CD4-positive, alpha-beta T cell (primary cell): ENCODE results near the gene USP44. TPM values are rescaled to one million over a fixed set of nuclear protein-coding genes. Genes with fewer than 3 reads are reported as not detected.

Experiments used
- ATAC-seq: fragments of 200-7000 bp; cut with Tn5 transposase; one replicate; pipeline ENCODE4 v1.10.0; 2022; ENCODE audit warnings: mild to moderate bottlenecking; ENCODE audit not compliant: poor library complexity
- CTCF ChIA-PET: fragments of 350-600 bp; sonication (Branson Sonifier 250); formaldehyde crosslinking; loops from one replicate; lab custom pipeline; 2021; ENCODE audit warnings: antibody characterized with exemption, inconsistent platforms; lab: Charles Lee
- POLR2A ChIA-PET: fragments of 350-600 bp; sonication (Branson Sonifier 250); formaldehyde crosslinking; loops from one replicate; lab custom pipeline; 2021; ENCODE audit warnings: antibody characterized with exemption, inconsistent platforms; lab: Charles Lee
- DNase-seq, 14 experiments: peaks; one replicate each; pipeline ENCODE4 v3.0.0-alpha.2; 2013 to 2020; ENCODE audit warnings: mixed read lengths in 2 of 14
- H3K27ac ChIP-seq, 2 donors: one replicate each; pipeline versions ENCODE4 v1.5.1 to v1.7.0; 2013; ENCODE audit warnings: low read length in 2 of 2, low read depth in 1 of 2, mild to moderate bottlenecking in 1 of 2
- H3K27me3 ChIP-seq, 2 experiments: 1 replicate in 1 of 2; 2 replicates in 1 of 2; pipeline versions ENCODE4 v1.6.1 to v1.7.0; 2013; ENCODE audit warnings: low read length in 2 of 2, control low read depth in 1 of 2, mild to moderate bottlenecking in 1 of 2, moderate library complexity in 1 of 2; ENCODE audit not compliant: insufficient read depth in 2 of 2, control insufficient read depth in 1 of 2
- H3K36me3 ChIP-seq: one replicate; pipeline ENCODE4 v1.6.1; 2013; ENCODE audit warnings: low read length, control low read depth; ENCODE audit not compliant: insufficient read depth
- H3K4me1 ChIP-seq: one replicate; pipeline ENCODE4 v1.6.1; 2013; ENCODE audit warnings: low read length, control low read depth; ENCODE audit not compliant: insufficient read depth
- H3K4me3 ChIP-seq: one replicate; pipeline ENCODE4 v1.5.1; 2013; ENCODE audit warnings: mild to moderate bottlenecking, low read length, moderate library complexity
- H3K9me3 ChIP-seq, 2 experiments: 1 replicate in 1 of 2; 2 replicates in 1 of 2; pipeline versions ENCODE4 v1.6.1 to v1.7.0; 2013; ENCODE audit warnings: low read length in 2 of 2, mild to moderate bottlenecking in 2 of 2, control low read depth in 1 of 2, moderate library complexity in 1 of 2; ENCODE audit not compliant: control insufficient read depth in 1 of 2, insufficient read depth in 1 of 2
- H3K27ac Mint-ChIP-seq: one replicate; pipeline ENCODE4 v1.8.0; 2020; ENCODE audit warnings: mixed read lengths
- H3K27me3 Mint-ChIP-seq: one replicate; pipeline ENCODE4 v1.8.0; 2021; ENCODE audit warnings: mixed read lengths
- H3K36me3 Mint-ChIP-seq: one replicate; pipeline ENCODE4 v1.8.0; 2021; ENCODE audit warnings: low read depth, mixed read lengths
- H3K4me1 Mint-ChIP-seq: one replicate; pipeline ENCODE4 v1.8.0; 2021; ENCODE audit warnings: low read depth, mixed read lengths
- H3K4me3 Mint-ChIP-seq: one replicate; pipeline ENCODE4 v1.8.0; 2020; ENCODE audit warnings: mild to moderate bottlenecking, mixed read lengths
- H3K9me3 Mint-ChIP-seq: one replicate; pipeline ENCODE4 v1.8.0; 2020; ENCODE audit warnings: mixed read lengths
- CTCF ChIP-seq: fragments of 200-600 bp; IDR thresholded peaks from one replicate; pipeline ENCODE4 v1.8.0; 2022; ENCODE audit warnings: antibody characterized with exemption, mild to moderate bottlenecking
- intact Hi-C, 2 experiments: fragments of 100-400 bp; cut with DNase I in 1 of 2; cut with micrococcal nuclease in 1 of 2; formaldehyde crosslinking; loops; one replicate each; pipeline versions ENCODE4 v1.15.1 to v1.9.0; 2023 to 2025; cut with DNase I, micrococcal nuclease
- total RNA-seq, 174 experiments: library from RNA in 2 of 174; stranded (reverse) in 2 of 174; gene quantifications; one replicate each; pipeline ENCODE4 v1.2.3 and lab custom pipeline; 2021 to 2026

The USP44 gene
- total RNA-seq, 2 experiments from 2014 or later: 1.3 to 1.5 TPM

DNA sequence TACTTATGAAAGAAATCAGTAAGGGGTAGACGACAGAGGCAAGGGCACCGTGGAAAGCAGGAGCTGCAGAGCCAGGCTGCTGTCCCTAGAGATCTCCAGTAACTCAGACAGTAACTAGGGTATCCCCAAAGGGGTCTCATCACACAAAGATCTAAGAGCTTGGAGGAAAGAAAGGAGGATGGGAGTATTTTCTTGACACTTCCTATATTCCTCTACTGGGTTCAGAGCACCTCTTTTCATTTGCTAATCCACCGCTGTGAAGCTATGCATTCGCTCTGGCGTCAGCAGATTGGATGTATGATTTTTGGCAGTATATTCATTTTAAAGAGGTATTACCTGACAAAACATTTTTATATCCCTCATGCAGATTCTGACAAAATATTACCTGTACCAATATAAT lies 12.6 kb downstream of the USP44 start:
- no peak for TF ChIP-seq CTCF
- POLR2A ChIA-PET: interaction anchor here (1.7 kb wide), 1 partner anchor 9 kb away, joined by 4 read pairs; no protein-coding TSS in a partner anchor
- H3K9me3 ChIP-seq: no peaks in the 10 kb centered on the region
- intact Hi-C loops: loop anchor here in 1 of 2 experiments (10.0 kb wide), 3 partner anchors 204 to 934 kb away; no protein-coding TSS in a partner anchor
- Mint-ChIP-seq H3K27me3 (no peaks in the 10 kb centered on the region), H3K9me3 (no peaks in the 10 kb centered on the region), H3K4me3 (no peak overlapping the region), H3K4me1 (peaks cover 5% of the 10 kb centered on the region), H3K27ac (no peak overlapping the region), H3K36me3 (peaks cover 5% of the 10 kb centered on the region)
- CTCF ChIA-PET: no interaction called here
- H3K36me3 ChIP-seq: no peaks in the 10 kb centered on the region
- DNase-seq (no peak), ATAC-seq (no peak)
- no peaks in the 10 kb centered on the region for H3K27me3 ChIP-seq
- no peak overlapping the region for H3K4me3 ChIP-seq
- H3K27ac ChIP-seq: no peak overlapping the region
- H3K4me1 ChIP-seq: no peaks in the 10 kb centered on the region

DNA sequence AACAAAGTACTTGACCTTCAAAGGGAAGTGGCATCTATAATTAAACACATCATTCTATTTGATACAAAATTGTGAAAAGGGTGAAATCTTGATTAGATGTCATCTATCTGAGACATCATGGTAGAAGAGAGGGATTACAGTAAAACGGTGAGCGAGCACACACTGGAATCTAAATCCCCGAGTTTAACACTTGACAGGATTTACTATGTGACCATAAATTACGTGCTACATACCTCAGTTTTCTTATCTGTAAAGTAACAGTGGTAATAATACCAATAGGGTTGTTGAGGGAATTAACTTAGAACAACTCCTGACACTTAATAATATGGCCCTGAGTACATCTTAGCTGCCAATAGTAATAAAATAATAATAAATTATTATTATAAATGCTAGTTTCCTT lies 13.3 kb downstream of the USP44 start:
- H3K9me3 ChIP-seq: no peaks in the 10 kb centered on the region
- no peak for ATAC-seq
- Mint-ChIP-seq H3K27me3 (no peaks in the 10 kb centered on the region), H3K4me3 (no peak overlapping the region), H3K4me1 (peaks cover 5% of the 10 kb centered on the region), H3K27ac (no peak overlapping the region), H3K9me3 (no peaks in the 10 kb centered on the region), H3K36me3 (peaks cover 5% of the 10 kb centered on the region)
- POLR2A ChIA-PET: interaction anchor here (1.7 kb wide), 1 partner anchor 10 kb away, joined by 4 read pairs; no protein-coding TSS in a partner anchor
- no peak overlapping the region for H3K27ac ChIP-seq
- intact Hi-C loops: loop anchor here in 1 of 2 experiments (10.0 kb wide), 3 partner anchors 203 to 933 kb away; no protein-coding TSS in a partner anchor
- CTCF ChIA-PET: no interaction called here
- H3K4me1 ChIP-seq: no peaks in the 10 kb centered on the region
- no peak for DNase-seq
- no peaks in the 10 kb centered on the region for H3K36me3 ChIP-seq
- no peaks in the 10 kb centered on the region for H3K27me3 ChIP-seq
- TF ChIP-seq CTCF: no peak
- H3K4me3 ChIP-seq: no peak overlapping the region

DNA sequence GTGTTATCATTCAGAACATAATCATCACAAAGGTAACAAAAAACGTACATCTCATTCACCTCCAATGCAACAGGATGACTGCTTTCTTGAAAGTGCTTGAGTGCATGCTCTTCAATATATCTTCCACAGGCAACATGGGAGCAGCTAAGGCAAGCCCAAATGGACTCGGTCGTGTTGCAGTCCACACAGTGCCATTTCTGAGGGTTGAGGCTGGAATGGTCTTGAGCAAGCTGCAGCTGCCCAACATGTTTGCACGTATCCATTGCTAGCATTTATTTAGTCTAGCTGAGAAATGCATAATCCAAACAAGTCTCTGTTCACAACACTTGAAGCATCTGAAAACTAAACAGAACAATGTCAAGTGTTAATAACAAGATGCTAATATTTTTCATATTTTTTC lies 17.3 kb downstream of the USP44 start:
- Histone ChIP-seq H3K4me1 (no peaks in the 10 kb centered on the region), H3K27ac (no peak overlapping the region), H3K27me3 (no peaks in the 10 kb centered on the region), H3K9me3 (no peaks in the 10 kb centered on the region), H3K36me3 (no peaks in the 10 kb centered on the region), H3K4me3 (no peak overlapping the region)
- Mint-ChIP-seq H3K36me3 (peaks cover 5% of the 10 kb centered on the region), H3K4me3 (no peak overlapping the region), H3K9me3 (no peaks in the 10 kb centered on the region), H3K27ac (no peak overlapping the region), H3K4me1 (peaks cover 5% of the 10 kb centered on the region), H3K27me3 (no peaks in the 10 kb centered on the region)
- no peak for TF ChIP-seq CTCF
- intact Hi-C loops: loop anchor here (1.0 to 10.0 kb wide), 6 partner anchors 199 to 932 kb away; partner anchors contain the start of genes FGD6 (in 1 of the 2) and VEZT (in 1 of the 2)
- DNase-seq: no peak
- ATAC-seq: no peak
- ChIA-PET CTCF (interaction anchor here (0.5 to 3.4 kb wide), 13 partner anchors 11 to 417 kb away, joined by 3 to 30 read pairs (median 3); no protein-coding TSS in a partner anchor), POLR2A (interaction anchor here (0.6 to 1.3 kb wide), 3 partner anchors 38 to 707 kb away, joined by 3 to 6 read pairs (median 4); partner anchors contain the start of genes FGD6 and VEZT)
